ENCODE measurements around the gene THSD7B. TPM values are rescaled to one million over a fixed set of nuclear protein-coding genes. Genes with fewer than 3 reads are reported as not detected.

THSD7B gene
- total and polyA plus RNA-seq, 9 of the 15 experiments (the other 6 are each of a cell fraction or from before 2014, with no cell fraction given): not detected

DNA sequence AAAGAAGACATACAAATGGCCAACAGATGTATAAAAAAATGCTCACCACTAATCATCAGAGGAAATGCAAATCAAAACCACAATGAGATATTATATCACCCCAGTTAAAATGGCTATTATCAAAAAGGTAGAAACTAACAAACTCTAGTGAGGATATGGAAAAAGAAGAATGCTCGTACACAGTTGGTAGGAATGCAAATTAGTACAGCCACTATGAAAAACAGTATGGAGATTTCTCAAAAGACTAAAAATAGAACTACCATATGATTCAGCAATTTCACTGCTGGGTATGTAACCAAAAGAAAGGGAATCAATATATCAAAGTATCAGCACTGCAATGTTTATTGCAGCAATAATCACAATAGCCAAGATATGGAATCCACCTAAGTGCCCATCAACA lies 679.6 kb downstream of the THSD7B start (continued):
- TF ChIP-seq, protein P1, sequence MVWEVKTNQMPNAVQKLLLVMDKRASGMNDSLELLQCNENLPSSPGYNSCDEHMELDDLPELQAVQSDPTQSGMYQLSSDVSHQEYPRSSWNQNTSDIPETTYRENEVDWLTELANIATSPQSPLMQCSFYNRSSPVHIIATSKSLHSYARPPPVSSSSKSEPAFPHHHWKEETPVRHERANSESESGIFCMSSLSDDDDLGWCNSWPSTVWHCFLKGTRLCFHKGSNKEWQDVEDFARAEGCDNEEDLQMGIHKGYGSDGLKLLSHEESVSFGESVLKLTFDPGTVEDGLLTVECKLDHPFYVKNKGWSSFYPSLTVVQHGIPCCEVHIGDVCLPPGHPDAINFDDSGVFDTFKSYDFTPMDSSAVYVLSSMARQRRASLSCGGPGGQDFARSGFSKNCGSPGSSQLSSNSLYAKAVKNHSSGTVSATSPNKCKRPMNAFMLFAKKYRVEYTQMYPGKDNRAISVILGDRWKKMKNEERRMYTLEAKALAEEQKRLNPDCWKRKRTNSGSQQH (CRISPR knock-in tag; IDR thresholded peaks at IDR 0.05): no peak
- TF ChIP-seq MEF2D (tag; conservative IDR thresholded peaks at IDR 0.05; ENCODE audit: low read depth) (no peak), ZBTB7A (IDR thresholded peaks at IDR 0.05; ENCODE audit: borderline replicate concordance, control insufficient read depth, low read depth, low read length) (no peak), TFE3 (CRISPR knock-in tag; IDR thresholded peaks at IDR 0.05) (no peak), ZFP30 (CRISPR knock-in tag; IDR thresholded peaks at IDR 0.05; ENCODE audit: borderline replicate concordance) (no peak), ZNF431 (CRISPR knock-in tag; IDR thresholded peaks at IDR 0.05) (no peak)

- ChIA-PET CTCF (ENCODE audit: low intra/inter-chr PET ratio) (no interaction called here), POLR2A (interaction anchor here (1.0 kb wide), 1 partner anchor 18 kb away, joined by 3 read pairs; no protein-coding TSS in a partner anchor)
- Histone ChIP-seq H3K9me3 (replicated peaks; ENCODE audit: control insufficient read depth, insufficient read depth, low read depth, low read length) (no peaks in the 10 kb centered on the region), H3K27me3 (ENCODE audit: control insufficient read depth in 2 of 2, insufficient read depth in 2 of 2, low read length in 2 of 2) (no peaks in the 10 kb centered on the region), H2AFZ (ENCODE audit: low read depth, low read length) (no peak overlapping the region), H4K20me1 (replicated peaks; ENCODE audit: control insufficient read depth, insufficient read depth, low read length) (no peaks in the 10 kb centered on the region), H3K9me1 (ENCODE audit: control insufficient read depth, insufficient read depth, low read length) (no peaks in the 10 kb centered on the region), H3K4me1 (replicated peaks in 1 of 2; ENCODE audit: control insufficient read depth in 2 of 2, insufficient read depth in 2 of 2, low read length in 2 of 2) (no peaks in the 10 kb centered on the region), H3K9ac (ENCODE audit: insufficient read depth in 1 of 2, low read depth in 2 of 2, low read length in 2 of 2) (no peak overlapping the region), H3K36me3 (ENCODE audit: control insufficient read depth, insufficient read depth, low read length) (no peaks in the 10 kb centered on the region), H3K27ac (ENCODE audit: extremely low read depth, low read depth, low read length) (no peak overlapping the region), H3K79me2 (ENCODE audit: control insufficient read depth, insufficient read depth, low read length) (no peaks in the 10 kb centered on the region), H3K4me3 (no peak overlapping the region), H3K4me2 (ENCODE audit: insufficient read depth, low read length) (no peak overlapping the region)
- FAIRE-seq (no peak), ATAC-seq (no peak), DNase-seq (ENCODE audit: extremely low read depth in 1 of 4, low spot score in 3 of 4) (no peak)
- in situ Hi-C loops (cut with MboI) (no loop called here), intact Hi-C loops (cut with micrococcal nuclease) (no loop called here)
- BruUV-seq (replicated peaks): no TSS peak
- TF ChIP-seq ZNF197 (CRISPR knock-in tag; IDR thresholded peaks at IDR 0.05; ENCODE audit: low read depth) (no peak), TCF3 (CRISPR knock-in tag; IDR thresholded peaks at IDR 0.05) (no peak), TCF7 (IDR thresholded peaks at IDR 0.05; ENCODE audit: borderline replicate concordance) (no peak), SETDB1 (IDR thresholded peaks at IDR 0.05; ENCODE audit: low read length) (no peak), ZNF134 (CRISPR knock-in tag; conservative IDR thresholded peaks at IDR 0.05) (no peak), USF2 (CRISPR knock-in tag; IDR thresholded peaks at IDR 0.05) (no peak), RBM25 (IDR thresholded peaks at IDR 0.05; ENCODE audit: low read depth, low read length, severe bottlenecking) (no peak)
- TF ChIP-seq, protein P2, sequence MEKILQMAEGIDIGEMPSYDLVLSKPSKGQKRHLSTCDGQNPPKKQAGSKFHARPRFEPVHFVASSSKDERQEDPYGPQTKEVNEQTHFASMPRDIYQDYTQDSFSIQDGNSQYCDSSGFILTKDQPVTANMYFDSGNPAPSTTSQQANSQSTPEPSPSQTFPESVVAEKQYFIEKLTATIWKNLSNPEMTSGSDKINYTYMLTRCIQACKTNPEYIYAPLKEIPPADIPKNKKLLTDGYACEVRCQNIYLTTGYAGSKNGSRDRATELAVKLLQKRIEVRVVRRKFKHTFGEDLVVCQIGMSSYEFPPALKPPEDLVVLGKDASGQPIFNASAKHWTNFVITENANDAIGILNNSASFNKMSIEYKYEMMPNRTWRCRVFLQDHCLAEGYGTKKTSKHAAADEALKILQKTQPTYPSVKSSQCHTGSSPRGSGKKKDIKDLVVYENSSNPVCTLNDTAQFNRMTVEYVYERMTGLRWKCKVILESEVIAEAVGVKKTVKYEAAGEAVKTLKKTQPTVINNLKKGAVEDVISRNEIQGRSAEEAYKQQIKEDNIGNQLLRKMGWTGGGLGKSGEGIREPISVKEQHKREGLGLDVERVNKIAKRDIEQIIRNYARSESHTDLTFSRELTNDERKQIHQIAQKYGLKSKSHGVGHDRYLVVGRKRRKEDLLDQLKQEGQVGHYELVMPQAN (IDR thresholded peaks at IDR 0.05; ENCODE audit: borderline replicate concordance): no peak
- TF ChIP-seq, protein P3, sequence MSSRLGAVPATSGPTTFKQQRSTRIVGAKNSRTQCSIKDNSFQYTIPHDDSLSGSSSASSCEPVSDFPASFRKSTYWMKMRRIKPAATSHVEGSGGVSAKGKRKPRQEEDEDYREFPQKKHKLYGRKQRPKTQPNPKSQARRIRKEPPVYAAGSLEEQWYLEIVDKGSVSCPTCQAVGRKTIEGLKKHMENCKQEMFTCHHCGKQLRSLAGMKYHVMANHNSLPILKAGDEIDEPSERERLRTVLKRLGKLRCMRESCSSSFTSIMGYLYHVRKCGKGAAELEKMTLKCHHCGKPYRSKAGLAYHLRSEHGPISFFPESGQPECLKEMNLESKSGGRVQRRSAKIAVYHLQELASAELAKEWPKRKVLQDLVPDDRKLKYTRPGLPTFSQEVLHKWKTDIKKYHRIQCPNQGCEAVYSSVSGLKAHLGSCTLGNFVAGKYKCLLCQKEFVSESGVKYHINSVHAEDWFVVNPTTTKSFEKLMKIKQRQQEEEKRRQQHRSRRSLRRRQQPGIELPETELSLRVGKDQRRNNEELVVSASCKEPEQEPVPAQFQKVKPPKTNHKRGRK (tag; IDR thresholded peaks at IDR 0.05): no peak
Measured at GRCh38 chr2:137449454-137449853, 684.1 kb downstream of the THSD7B start.

Measured in K562 (cell line).